Activated T-helper 1 cell treated with anti-CD3 and anti-CD28 coated beads, Interleukin-2, amount 50 U/mL, for 16 hours (primary cell): ENCODE results near the gene ASS1.

Experiments
- DNase-seq, 2 donors: peaks; one replicate each; pipeline ENCODE4 v3.0.0-alpha.2; 2020; ENCODE audit warnings: low read depth in 1 of 2, low spot score in 1 of 2

ASS1 gene

DNA sequence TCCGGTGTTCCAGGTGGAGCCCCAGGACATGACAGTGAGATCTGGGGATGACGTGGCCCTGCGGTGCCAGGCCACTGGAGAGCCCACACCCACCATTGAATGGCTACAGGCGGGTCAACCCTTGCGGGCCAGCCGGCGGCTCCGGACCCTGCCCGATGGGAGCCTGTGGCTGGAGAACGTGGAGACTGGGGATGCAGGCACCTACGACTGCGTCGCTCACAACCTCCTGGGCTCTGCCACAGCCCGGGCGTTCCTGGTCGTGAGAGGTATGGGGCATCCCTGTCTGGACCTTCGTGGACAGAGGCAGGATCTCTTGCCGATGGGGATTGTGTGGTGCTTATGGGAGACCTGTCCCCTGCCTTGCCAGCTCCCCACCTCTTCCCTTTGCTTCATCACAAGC, 26.0 kb upstream of the ASS1 start:
- DNase-seq, result no peak

DNA sequence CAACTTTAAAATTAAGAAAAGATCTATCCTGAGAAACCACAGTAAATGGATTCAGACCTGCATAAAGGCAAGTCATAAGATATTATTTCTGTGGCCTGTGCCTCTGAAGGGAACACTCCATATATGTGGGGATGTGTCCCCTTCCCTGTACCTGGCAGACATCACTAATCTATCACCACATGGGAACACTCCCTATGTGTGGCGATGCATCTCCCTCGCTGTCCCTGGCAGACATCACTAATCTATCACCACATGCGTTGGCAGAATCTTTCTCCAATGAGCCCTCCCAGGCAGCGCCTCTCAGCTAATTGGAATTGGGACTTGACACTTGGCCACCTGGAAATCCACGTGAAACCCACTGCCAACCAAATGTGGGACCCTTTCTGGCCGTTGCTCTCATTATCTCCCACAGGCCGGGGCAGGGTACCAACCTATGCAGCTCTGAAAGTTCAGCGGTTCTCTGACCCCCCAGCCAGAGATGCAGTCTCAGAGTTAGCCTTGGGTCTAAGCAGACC, 25.2 kb upstream of the ASS1 start:
- no peak for DNase-seq

DNA sequence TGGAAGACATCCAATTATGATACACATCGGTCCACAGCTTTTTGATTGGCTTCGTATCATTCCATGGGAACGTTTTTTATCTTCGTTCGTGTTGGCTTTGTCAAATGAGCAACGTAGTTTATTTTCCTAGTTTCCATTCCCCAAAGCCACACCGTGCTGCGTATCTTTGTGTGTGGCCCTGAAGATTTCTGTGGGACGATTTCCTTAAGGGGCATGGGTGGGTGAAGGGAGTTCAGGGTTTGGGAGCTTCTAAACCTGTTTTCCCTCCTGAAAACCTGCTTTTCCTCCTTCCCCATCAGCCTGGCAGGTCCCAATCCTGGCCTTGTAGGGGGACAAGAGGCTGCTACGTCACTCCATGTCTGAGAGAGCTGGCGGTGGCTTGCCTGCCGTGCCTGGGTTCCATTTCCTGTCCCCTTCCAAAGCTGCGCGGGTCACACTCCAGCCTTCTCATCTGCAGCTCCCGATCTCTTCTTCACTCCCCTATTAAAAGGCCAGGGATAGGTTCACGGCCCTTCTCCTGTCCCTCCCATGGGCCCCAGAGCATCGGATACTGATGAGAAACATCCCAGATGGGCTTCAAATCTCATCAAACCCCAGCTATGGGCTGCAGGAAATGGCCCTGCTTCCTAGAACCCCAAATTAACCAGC, 23.5 kb upstream of the ASS1 start:
- no peak for DNase-seq

- DNase-seq, result no peak
These were observed 22.9 kb upstream of the ASS1 start for GRCh38 chr9:130421802-130422276.

DNA sequence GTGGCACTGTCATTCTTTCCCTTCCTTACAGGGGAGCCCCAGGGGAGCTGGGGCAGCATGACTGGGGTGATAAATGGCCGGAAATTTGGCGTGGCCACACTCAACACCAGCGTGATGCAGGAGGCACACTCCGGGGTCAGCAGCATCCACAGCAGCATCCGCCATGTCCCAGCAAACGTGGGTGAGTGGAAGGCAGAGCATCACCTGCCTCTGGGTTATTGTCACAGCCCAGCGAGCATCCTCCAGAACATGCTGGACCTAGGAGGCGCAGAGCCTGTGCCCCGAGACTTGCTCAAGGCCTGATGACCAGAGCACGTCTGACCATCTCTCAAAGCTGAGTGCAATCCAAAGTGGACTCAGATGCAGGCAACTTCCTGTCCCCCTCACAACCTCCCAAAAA, 22.2 kb upstream of the ASS1 start:
- no peak for DNase-seq

- DNase-seq, result no peak
These were observed 21.5 kb upstream of the ASS1 start for GRCh38 chr9:130423272-130423671.

DNA sequence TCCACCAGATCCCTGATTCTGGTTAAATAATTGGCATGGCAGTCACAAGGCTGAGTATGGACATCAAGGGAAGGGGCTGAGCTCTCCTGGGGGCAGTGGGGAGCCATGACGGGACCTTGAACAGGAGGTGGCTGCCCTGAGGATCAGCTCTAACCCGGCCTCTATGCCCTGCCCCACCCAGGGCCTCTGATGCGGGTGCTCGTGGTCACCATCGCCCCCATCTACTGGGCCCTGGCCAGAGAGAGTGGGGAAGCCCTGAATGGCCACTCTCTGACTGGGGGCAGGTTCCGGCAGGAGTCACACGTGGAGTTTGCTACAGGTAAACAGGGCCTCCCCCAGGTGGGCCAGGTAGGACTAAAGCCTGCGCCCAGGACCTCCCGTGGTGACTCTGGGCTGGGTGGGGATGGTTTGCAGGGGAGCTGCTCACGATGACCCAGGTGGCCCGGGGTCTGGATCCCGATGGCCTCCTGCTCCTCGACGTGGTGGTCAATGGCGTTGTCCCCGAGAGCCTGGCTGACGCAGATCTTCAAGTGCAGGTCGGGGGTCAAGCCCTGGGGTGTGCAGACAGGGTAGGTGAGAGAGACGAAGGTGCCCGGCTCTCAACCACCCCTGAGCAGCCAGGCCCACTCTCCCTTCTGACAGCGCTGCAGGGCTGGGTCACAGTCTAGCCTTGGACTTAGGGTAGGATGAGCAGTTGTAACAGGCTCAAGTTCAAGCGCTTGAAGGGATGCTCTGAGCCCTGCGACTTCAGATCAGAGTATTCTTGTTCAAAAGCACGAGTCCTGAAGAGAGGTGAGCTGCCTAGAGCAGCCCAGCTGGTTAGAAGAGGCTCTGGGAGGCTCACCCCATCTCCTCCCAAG, 19.9 kb upstream of the ASS1 start:
- no peak for DNase-seq

DNA sequence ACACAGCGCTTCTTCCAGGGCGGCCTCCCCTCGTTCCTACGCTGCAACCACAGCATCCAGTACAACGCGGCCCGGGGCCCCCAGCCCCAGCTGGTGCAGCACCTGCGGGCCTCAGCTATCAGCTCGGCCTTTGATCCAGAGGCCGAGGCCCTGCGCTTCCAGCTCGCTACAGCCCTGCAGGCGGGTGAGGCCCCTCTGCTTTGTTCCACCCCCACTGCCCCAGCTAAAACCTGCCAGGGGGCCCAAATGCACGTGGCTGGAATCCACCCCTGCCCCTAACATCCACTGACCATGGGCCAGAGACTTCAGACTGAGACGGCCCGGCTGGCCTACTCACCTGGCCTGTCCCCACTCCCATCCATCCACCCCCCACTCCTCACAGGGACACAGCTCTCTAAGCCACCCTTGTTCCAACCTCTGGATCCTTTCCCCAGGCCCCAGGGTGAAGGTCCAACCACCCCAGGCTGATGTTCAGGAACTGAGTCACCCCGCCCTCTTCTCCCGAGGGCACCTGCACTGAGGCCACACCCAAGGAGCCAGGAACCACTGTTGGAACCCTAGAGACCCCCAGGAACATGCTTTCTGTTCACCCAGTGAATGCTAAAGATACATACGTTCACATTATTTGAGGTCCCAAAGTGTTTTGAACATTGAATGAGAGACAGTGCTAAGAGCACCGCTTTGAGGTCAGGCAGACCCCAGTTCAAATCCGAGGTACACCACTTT, 18.9 kb upstream of the ASS1 start:
- no peak for DNase-seq

GRCh38 chr9:130426467-130426773, 18.3 kb upstream of the ASS1 start:
- DNase-seq, result no peak

DNA sequence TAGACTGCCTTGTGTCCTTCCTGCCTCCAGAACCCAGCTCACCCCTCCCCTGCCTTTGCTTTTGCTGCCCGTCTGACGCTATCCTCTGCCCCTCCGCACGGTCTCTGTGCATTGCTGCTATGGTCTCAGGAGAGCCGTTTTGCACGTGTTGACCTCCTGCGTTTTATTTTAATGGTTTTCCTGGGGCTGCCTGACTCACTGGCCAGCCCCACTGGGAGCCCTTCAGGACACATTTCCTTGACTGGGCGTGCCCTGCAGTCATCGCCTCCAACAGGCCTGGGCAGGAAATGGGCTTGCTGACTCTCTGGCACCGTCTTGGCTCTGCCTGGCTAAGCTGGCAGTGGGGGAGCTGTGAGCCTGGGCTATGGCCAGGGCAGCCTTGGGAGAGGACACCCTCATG, 17.9 kb upstream of the ASS1 start:
- DNase-seq, result no peak

DNA sequence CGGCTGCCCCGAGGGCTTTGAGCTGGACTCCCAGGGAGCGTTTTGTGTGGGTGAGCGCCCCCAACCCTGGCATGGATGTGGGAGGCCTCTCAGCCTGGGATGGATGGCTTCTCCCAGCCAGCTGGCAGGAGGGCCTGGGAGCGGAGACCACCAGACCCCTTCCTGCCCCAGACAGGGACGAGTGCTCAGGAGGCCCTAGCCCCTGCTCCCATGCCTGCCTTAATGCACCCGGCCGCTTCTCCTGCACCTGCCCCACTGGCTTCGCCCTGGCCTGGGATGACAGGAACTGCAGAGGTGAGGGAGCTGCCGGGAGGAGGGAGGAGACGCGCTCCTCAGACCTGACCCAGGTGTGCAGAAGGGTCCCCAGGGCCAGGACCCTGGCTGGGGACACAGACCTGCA, 17.4 kb upstream of the ASS1 start:
- no peak for DNase-seq

- DNase-seq, result no peak
These were observed 16.6 kb upstream of the ASS1 start for GRCh38 chr9:130428086-130428665.

DNA sequence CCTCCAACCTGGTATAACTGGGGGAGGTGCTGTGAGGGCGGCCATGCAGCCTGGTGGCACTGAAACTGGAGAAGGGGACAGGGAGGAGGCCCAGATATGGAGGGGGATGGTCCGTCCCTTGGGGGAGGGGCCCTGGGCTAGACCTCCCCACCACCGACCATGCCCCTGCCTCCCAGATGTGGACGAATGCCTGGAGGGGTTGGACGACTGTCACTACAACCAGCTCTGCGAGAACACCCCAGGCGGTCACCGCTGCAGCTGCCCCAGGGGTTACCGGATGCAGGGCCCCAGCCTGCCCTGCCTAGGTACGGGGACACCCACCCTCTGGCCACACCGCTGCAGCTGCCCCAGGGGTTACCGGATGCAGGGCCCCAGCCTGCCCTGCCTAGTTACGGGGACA, 15.4 kb upstream of the ASS1 start:
- DNase-seq, result no peak

DNA sequence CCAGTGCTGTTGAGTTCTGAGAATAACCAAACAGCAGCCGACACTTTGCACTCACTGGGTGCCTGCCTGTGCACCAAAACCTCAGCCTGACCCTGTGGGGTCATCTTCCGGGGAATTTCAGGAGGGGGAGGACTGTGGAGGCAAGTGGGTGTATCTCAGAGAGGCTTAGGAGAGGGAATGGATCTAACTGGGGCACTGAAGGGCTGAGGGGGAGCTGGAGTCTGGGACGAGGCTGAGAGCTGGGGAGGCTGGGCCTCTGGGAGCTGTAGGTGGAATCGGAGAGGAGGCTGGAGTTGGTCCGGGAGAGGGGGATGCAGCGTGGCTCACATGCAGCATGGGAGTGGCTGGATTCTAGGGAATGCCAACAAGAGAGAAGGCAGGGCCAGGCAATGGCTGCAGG, 14.9 kb upstream of the ASS1 start:
- no peak for DNase-seq

GRCh38 chr9:130430232-130430631, 14.5 kb upstream of the ASS1 start:
- no peak for DNase-seq

DNA sequence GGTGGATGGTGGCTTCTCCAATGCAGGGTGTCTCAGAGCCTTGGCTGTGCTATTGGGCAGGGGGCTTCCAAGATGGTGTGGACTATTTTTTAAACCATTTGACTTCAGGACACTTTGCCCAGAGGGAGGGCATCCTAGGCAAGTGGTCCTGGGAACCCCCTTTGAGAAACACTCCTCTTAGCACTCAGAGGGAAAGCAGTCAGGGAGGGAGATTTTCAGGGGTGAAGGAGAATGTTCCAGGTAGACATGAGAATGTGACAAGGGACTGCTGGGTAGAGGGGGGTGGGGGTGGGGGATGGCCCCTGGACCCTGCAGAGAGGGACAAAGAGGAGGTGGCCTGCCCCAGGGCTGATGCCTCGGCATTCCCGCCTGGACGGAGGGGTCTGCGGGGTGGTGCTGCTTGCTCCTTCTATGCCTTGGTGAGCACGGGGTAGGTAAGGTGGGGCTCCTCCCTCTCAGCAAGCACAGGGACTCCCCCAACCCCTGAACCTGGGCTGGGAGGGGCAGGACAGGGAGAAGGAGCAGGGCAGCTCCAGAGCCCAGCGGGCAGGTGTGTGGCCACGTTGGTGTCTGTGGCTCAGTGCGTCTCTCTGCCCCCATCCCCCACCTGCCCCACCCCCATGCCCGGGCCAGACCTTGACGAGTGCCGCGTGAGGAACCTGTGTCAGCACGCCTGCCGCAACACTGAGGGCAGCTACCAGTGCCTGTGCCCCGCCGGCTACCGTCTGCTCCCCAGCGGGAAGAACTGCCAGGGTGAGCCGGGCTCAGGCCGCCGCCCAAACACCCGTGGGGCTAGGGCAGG, 13.8 kb upstream of the ASS1 start:
- no peak for DNase-seq

GRCh38 chr9:130431536-130432303, 13.0 kb upstream of the ASS1 start:
- DNase-seq, result no peak

- DNase-seq, result no peak
These were observed 12.4 kb upstream of the ASS1 start for GRCh38 chr9:130432362-130432761.

- DNase-seq, result no peak
These were observed 12.0 kb upstream of the ASS1 start for GRCh38 chr9:130432796-130433167.
